RWPE2 (cell line): ENCODE data around the gene NSMCE4A.

Source experiments
- ATAC-seq: fragments of 200-7000 bp; cut with Tn5 transposase; 3 replicates; pipeline ENCODE4 v1.9.1; 2021; ENCODE audit warnings: low read depth
- DNase-seq: peaks from one replicate; pipeline ENCODE4 v3.0.0-alpha.2; 2020; ENCODE audit warnings: low spot score
- H3K27ac ChIP-seq: fragments of 450-650 bp; 2 replicates; pipeline ENCODE4 v1.5.1; 2017; ENCODE audit warnings: mild to moderate bottlenecking; ENCODE audit not compliant: poor library complexity, severe bottlenecking
- H3K27me3 ChIP-seq: fragments of 250-450 bp; sonication (Bioruptor Pico); 2 replicates; pipeline ENCODE4 v1.5.1; 2021; ENCODE audit warnings: mild to moderate bottlenecking, moderate library complexity; ENCODE audit not compliant: insufficient read depth, poor library complexity, severe bottlenecking
- H3K36me3 ChIP-seq: fragments of 250-450 bp; sonication (Bioruptor Pico); 2 replicates; pipeline ENCODE4 v1.5.1; 2020; ENCODE audit warnings: low read depth, mild to moderate bottlenecking, moderate library complexity
- H3K4me1 ChIP-seq: fragments of 250-450 bp; sonication (Bioruptor Pico); 2 replicates; pipeline ENCODE4 v1.5.1; 2021; ENCODE audit warnings: mild to moderate bottlenecking, moderate library complexity; ENCODE audit not compliant: insufficient read depth, poor library complexity, severe bottlenecking
- H3K4me3 ChIP-seq: fragments of 250-450 bp; sonication (Bioruptor Pico); 2 replicates; pipeline ENCODE4 v1.5.1; 2021; ENCODE audit warnings: mild to moderate bottlenecking, moderate library complexity; ENCODE audit not compliant: severe bottlenecking
- H3K9me3 ChIP-seq: fragments of 250-450 bp; sonication (Bioruptor Pico); 2 replicates; pipeline ENCODE4 v1.5.1; 2021; ENCODE audit warnings: mild to moderate bottlenecking, moderate library complexity; ENCODE audit not compliant: severe bottlenecking
- TF ChIP-seq, protein P1 (sequence below): fragments of 450-650 bp; IDR thresholded peaks from one replicate; pipeline ENCODE4 v1.5.1; 2017; ENCODE audit warnings: mild to moderate bottlenecking, moderate library complexity; ENCODE audit not compliant: poor library complexity, severe bottlenecking

NSMCE4A gene

DNA sequence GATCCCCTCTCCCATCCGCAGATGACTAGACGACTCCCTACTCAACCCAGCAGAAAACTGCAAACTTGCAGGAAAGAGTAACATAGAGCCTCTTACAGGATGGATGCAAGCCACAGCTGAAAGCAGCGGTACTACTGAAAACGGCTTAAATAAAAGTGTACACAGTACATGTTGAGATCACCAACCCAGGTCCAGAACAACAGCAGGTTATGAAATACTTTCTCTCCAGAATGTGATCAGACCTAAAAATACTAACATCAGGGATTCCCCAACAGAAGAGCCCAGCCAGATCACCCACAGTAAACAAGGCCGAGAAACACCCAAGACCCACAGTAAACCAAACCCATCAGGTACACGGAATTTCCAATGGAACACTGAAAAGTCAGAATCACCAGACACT lies 60.4 kb downstream of the NSMCE4A start:
- Histone ChIP-seq H3K36me3 (peaks cover 53% of the 10 kb centered on the region), H3K4me3 (no peak overlapping the region), H3K9me3 (no peaks in the 10 kb centered on the region)

DNA sequence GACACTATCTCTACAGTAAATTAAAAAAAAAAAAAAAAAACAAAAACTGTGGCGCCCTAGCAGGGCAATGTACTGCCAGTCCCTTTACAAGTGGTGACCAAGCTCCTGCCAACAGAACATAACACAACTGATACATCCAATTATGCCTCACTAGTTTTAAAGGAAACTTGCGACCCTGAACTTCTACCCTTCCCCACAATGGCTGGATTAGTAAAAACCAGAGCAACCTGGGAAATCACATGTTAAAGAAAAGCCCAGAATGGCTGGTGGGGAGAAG lies 63.7 kb downstream of the NSMCE4A start:
- H3K36me3 ChIP-seq = peaks cover 54% of the 10 kb centered on the region
- no peak for ATAC-seq
- no peaks in the 10 kb centered on the region for H3K4me1 ChIP-seq
- no peaks in the 10 kb centered on the region for H3K27me3 ChIP-seq
- no peak overlapping the region for H3K4me3 ChIP-seq
- no peak for DNase-seq
- H3K27ac ChIP-seq = no peak overlapping the region
- TF ChIP-seq, protein P1, sequence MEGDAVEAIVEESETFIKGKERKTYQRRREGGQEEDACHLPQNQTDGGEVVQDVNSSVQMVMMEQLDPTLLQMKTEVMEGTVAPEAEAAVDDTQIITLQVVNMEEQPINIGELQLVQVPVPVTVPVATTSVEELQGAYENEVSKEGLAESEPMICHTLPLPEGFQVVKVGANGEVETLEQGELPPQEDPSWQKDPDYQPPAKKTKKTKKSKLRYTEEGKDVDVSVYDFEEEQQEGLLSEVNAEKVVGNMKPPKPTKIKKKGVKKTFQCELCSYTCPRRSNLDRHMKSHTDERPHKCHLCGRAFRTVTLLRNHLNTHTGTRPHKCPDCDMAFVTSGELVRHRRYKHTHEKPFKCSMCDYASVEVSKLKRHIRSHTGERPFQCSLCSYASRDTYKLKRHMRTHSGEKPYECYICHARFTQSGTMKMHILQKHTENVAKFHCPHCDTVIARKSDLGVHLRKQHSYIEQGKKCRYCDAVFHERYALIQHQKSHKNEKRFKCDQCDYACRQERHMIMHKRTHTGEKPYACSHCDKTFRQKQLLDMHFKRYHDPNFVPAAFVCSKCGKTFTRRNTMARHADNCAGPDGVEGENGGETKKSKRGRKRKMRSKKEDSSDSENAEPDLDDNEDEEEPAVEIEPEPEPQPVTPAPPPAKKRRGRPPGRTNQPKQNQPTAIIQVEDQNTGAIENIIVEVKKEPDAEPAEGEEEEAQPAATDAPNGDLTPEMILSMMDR = no peak
- H3K9me3 ChIP-seq = no peaks in the 10 kb centered on the region

More for the DNA sequence above, 60.4 kb downstream of the NSMCE4A start:
- Histone ChIP-seq H3K27me3 (no peaks in the 10 kb centered on the region), H3K4me1 (no peaks in the 10 kb centered on the region), H3K27ac (no peak overlapping the region)
- ATAC-seq = no peak
- DNase-seq = no peak
- TF ChIP-seq, protein P1 = no peak

DNA sequence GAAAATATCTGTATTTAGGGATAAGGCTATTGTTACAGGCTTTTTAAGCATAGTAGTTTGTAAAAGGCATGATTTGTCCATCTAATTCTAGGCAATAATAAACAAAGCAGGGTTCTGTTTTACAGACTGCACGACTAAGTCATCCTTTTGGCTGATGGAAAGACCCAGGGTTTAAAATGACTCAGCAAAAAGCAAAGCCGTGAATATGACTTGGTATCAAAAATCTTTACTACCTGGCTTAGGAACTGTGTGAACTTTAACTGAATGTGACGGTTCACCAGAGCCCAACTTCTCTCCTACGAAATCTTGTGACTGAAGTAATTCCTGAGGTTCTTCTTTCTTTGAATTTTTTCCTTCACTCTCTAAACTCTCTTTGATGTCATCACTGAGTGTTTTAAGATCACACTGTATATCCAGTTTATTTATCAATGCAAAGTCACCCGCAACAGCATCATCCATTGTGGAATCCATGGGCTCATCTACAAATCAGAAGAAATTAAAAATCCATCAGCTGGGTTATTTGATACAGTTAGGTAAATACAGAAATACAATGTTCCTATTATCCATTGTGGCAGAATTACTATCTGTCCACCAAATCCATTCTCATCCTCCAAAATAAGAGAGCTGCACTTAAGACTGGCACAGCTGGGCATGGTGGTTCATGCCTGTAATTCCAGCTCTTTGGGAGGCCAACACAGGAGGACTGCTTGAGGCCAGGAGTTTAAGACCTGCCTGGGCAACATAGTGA lies 64.2 kb downstream of the NSMCE4A start:
- TF ChIP-seq, protein P1 = no peak
- ATAC-seq (no peak), DNase-seq (no peak)
- Histone ChIP-seq H3K9me3 (no peaks in the 10 kb centered on the region), H3K4me1 (no peaks in the 10 kb centered on the region), H3K4me3 (no peak overlapping the region), H3K27me3 (no peaks in the 10 kb centered on the region), H3K36me3 (peaks cover 54% of the 10 kb centered on the region), H3K27ac (no peak overlapping the region)
